Stimulated activated naive CD4-positive, alpha-beta T cell treated with Interleukin-2 at 50 U/mL for 16 hours (primary cell): ENCODE measurements around the gene KRT37.
"Not testable (repeated sequence)": the region's sequence is repeated elsewhere in the genome, so short reads cannot be mapped to it uniquely, and the experiment has no call there.

Experiments
- DNase-seq: peaks from one replicate; lab custom pipeline; 2025; lab: John Stamatoyannopoulos, UW

KRT37 gene

GRCh38 chr17:41434415-41434814, 10.0 kb upstream of the KRT37 start:
- DNase-seq = no peak

GRCh38 chr17:41434005-41434404, 9.6 kb upstream of the KRT37 start:
- no peak for DNase-seq

- DNase-seq = no peak
Observed at GRCh38 chr17:41433586-41433985, 9.2 kb upstream of the KRT37 start.

- not testable (repeated sequence) for DNase-seq
Observed at GRCh38 chr17:41430376-41430775, 6.0 kb upstream of the KRT37 start.

- DNase-seq = no peak
Observed at GRCh38 chr17:41429667-41430066, 5.3 kb upstream of the KRT37 start.

- DNase-seq = no peak
Observed at GRCh38 chr17:41428591-41429291, 4.4 kb upstream of the KRT37 start.

GRCh38 chr17:41422586-41422985, 1.8 kb downstream of the KRT37 start:
- DNase-seq = not testable (repeated sequence)

- no peak for DNase-seq
Observed at GRCh38 chr17:41421617-41422016, 2.8 kb downstream of the KRT37 start.

- DNase-seq = no peak
Observed at GRCh38 chr17:41421116-41421515, 3.3 kb downstream of the KRT37 start.

- DNase-seq = no peak
Observed at GRCh38 chr17:41420134-41420533, 4.3 kb downstream of the KRT37 start.

GRCh38 chr17:41419716-41420115, 4.7 kb downstream of the KRT37 start:
- DNase-seq = no peak

- DNase-seq = no peak
Observed at GRCh38 chr17:41418116-41418860, 6.1 kb downstream of the KRT37 start.

GRCh38 chr17:41417576-41418015, 6.8 kb downstream of the KRT37 start:
- no peak for DNase-seq

GRCh38 chr17:41417127-41417526, 7.3 kb downstream of the KRT37 start:
- no peak for DNase-seq

- no peak for DNase-seq
Observed at GRCh38 chr17:41416479-41416878, 7.9 kb downstream of the KRT37 start.

- no peak for DNase-seq
Observed at GRCh38 chr17:41415833-41416335, 8.5 kb downstream of the KRT37 start.

- DNase-seq = no peak
Observed at GRCh38 chr17:41415411-41415810, 9.0 kb downstream of the KRT37 start.

GRCh38 chr17:41413982-41414381, 10.4 kb downstream of the KRT37 start:
- no peak for DNase-seq

- no peak for DNase-seq
Observed at GRCh38 chr17:41413353-41413957, 10.9 kb downstream of the KRT37 start.

- DNase-seq = no peak
Observed at GRCh38 chr17:41411072-41411840, 13.1 kb downstream of the KRT37 start.

- no peak for DNase-seq
Observed at GRCh38 chr17:41407226-41407625, 17.2 kb downstream of the KRT37 start.

GRCh38 chr17:41406205-41406604, 18.2 kb downstream of the KRT37 start:
- DNase-seq = no peak
